ENCODE results near the gene USP3. TPM values are rescaled to one million over a fixed set of nuclear protein-coding genes. Genes with fewer than 3 reads are reported as not detected.
A peak's percentile ranks its signal among the peaks of the same experiment; 100 is the strongest.

Gene USP3
- total RNA-seq, 2 experiments from 2014 or later = 34.6 to 53.0 TPM

- no peaks in the 10 kb centered on the region for H3K36me3 ChIP-seq (ENCODE audit: insufficient read depth, low read length)
- BruUV-seq (replicated peaks) = no TSS peak
- H2AFZ ChIP-seq (ENCODE audit: low read length) = no peak overlapping the region
- no peak for DNase-seq (ENCODE audit: low spot score)
- H3K4me1 ChIP-seq (ENCODE audit: insufficient read depth, low read length, poor library complexity, severe bottlenecking) = peaks cover 82% of the 10 kb centered on the region
- peaks cover 4% of the 10 kb centered on the region; the same call in 1 of the 2 replicates for H3K79me2 ChIP-seq (ENCODE audit: insufficient read depth, low read depth, low read length)
- POLR2A ChIA-PET = interaction anchor here (0.7 kb wide), 2 partner anchors 15 to 37 kb away, joined by 3 to 9 read pairs; no protein-coding TSS in a partner anchor
- CTCF ChIA-PET (ENCODE audit: unreplicated experiment) = no interaction called here
- intact Hi-C loops (cut with micrococcal nuclease; ENCODE audit: unreplicated experiment) = no loop called here
- H3K9me3 ChIP-seq (ENCODE audit: low read length) = no peaks in the 10 kb centered on the region
- no peaks in the 10 kb centered on the region for H3K9me2 ChIP-seq (ENCODE audit: insufficient read depth, low read length)
- no peaks in the 10 kb centered on the region for H4K20me1 ChIP-seq (ENCODE audit: insufficient read depth, low read length)
- no peak for TF ChIP-seq CTCF (conservative IDR thresholded peaks at IDR 0.05; ENCODE audit: low read length)
- TF ChIP-seq EZH2phosphoT487 (IDR thresholded peaks at IDR 0.05; ENCODE audit: borderline replicate concordance, low read depth, low read length) = no peak
- no peak overlapping the region for H3K4me3 ChIP-seq (ENCODE audit: low read depth, low read length, poor library complexity, severe bottlenecking)
- H3K4me2 ChIP-seq (ENCODE audit: low read length) = no peak overlapping the region
- no peak overlapping the region for H3K27ac ChIP-seq (ENCODE audit: low read depth, low read length, poor library complexity, severe bottlenecking)
These were observed 5.2 kb upstream of the USP3 start for GRCh38 chr15:63499175-63499549.

GRCh38 chr15:63499611-63500010, 4.8 kb upstream of the USP3 start:
- DNase-seq (ENCODE audit: low spot score) = no peak
- Histone ChIP-seq H3K79me2 (ENCODE audit: insufficient read depth, low read depth, low read length) (peaks cover 4% of the 10 kb centered on the region; the same call in 1 of the 2 replicates), H3K9me3 (ENCODE audit: low read length) (no peaks in the 10 kb centered on the region), H4K20me1 (ENCODE audit: insufficient read depth, low read length) (no peaks in the 10 kb centered on the region), H3K4me2 (ENCODE audit: low read length) (0 out of 2 replicates have a peak overlapping the region, but pooled peaks have one; percentile 83), H3K27ac (ENCODE audit: low read depth, low read length, poor library complexity, severe bottlenecking) (peak overlapping the region; percentile 77), H3K36me3 (ENCODE audit: insufficient read depth, low read length) (no peaks in the 10 kb centered on the region), H3K4me1 (ENCODE audit: insufficient read depth, low read length, poor library complexity, severe bottlenecking) (peaks cover 82% of the 10 kb centered on the region), H3K4me3 (ENCODE audit: low read depth, low read length, poor library complexity, severe bottlenecking) (no peak overlapping the region), H2AFZ (ENCODE audit: low read length) (no peak overlapping the region), H3K9me2 (ENCODE audit: insufficient read depth, low read length) (no peaks in the 10 kb centered on the region)
- intact Hi-C loops (cut with micrococcal nuclease; ENCODE audit: unreplicated experiment) = loop anchor here (10.0 kb wide), 1 partner anchor 305 kb away; no protein-coding TSS in a partner anchor
- no TSS peak for BruUV-seq (replicated peaks)
- ChIA-PET POLR2A (no interaction called here), CTCF (ENCODE audit: unreplicated experiment) (no interaction called here)
- TF ChIP-seq EZH2phosphoT487 (IDR thresholded peaks at IDR 0.05; ENCODE audit: borderline replicate concordance, low read depth, low read length) (no peak), CTCF (conservative IDR thresholded peaks at IDR 0.05; ENCODE audit: low read length) (no peak)
